ENCODE measurements around the gene RNF112.
"Not testable (repeated sequence)": the region's sequence is repeated elsewhere in the genome, so short reads cannot be mapped to it uniquely, and the experiment has no call there.

DNA sequence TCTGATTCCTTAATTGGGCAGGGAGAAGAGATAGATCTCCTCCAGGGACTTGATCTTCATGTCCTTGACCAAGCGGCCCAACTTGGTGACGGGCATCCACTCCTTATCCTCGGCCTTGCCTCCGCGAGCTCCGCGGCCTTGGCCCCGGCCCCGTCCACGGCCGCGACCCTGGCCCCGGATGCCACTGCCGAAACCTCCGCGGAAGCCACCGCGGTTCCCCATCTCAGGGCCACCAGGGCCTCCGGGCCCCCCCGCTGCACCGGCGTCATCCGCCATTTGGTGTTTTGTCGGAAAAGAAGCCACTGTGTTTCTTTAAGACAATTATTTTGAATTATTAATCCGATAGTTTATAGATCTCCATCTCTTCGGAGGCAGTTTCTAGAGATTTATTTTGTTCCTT lies 35.5 kb downstream of the RNF112 start:
- TF ChIP-seq TFE3 (CRISPR knock-in tag; IDR thresholded peaks at IDR 0.05); ARHGAP35 (CRISPR knock-in tag; IDR thresholded peaks at IDR 0.05; ENCODE audit: borderline replicate concordance); ZNF441 (CRISPR knock-in tag; IDR thresholded peaks at IDR 0.05; ENCODE audit: borderline replicate concordance); ZNF883 (CRISPR knock-in tag; IDR thresholded peaks at IDR 0.05; ENCODE audit: not compliant biosample characterization); GABPA (IDR thresholded peaks at IDR 0.05; ENCODE audit: low read depth, low read length); GABPA (CRISPR knock-in tag; IDR thresholded peaks at IDR 0.05; ENCODE audit: low read depth); HNF4G (IDR thresholded peaks at IDR 0.05; ENCODE audit: borderline replicate concordance, low read depth, low read length); HNF4G (CRISPR knock-in tag; IDR thresholded peaks at IDR 0.05; ENCODE audit: borderline replicate concordance, low read depth); ZNF768 (CRISPR knock-in tag; IDR thresholded peaks at IDR 0.05); POLR2A (IDR thresholded peaks at IDR 0.05; ENCODE audit: insufficient read depth in 1 of 2, low read depth in 2 of 2, low read length in 2 of 2); ZBTB39 (CRISPR knock-in tag; IDR thresholded peaks at IDR 0.05); ZNF263 (CRISPR knock-in tag; IDR thresholded peaks at IDR 0.05); MED13 (CRISPR knock-in tag; IDR thresholded peaks at IDR 0.05); FOSL1 (CRISPR knock-in tag; IDR thresholded peaks at IDR 0.05; ENCODE audit: borderline replicate concordance): not testable (repeated sequence)
- TF ChIP-seq, protein P1, sequence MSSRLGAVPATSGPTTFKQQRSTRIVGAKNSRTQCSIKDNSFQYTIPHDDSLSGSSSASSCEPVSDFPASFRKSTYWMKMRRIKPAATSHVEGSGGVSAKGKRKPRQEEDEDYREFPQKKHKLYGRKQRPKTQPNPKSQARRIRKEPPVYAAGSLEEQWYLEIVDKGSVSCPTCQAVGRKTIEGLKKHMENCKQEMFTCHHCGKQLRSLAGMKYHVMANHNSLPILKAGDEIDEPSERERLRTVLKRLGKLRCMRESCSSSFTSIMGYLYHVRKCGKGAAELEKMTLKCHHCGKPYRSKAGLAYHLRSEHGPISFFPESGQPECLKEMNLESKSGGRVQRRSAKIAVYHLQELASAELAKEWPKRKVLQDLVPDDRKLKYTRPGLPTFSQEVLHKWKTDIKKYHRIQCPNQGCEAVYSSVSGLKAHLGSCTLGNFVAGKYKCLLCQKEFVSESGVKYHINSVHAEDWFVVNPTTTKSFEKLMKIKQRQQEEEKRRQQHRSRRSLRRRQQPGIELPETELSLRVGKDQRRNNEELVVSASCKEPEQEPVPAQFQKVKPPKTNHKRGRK (CRISPR knock-in tag; IDR thresholded peaks at IDR 0.05), result not testable (repeated sequence)

Data from HepG2 (cell line).